SK-N-SH (cell line): ENCODE data around the gene CDH23. TPM values are rescaled to one million over a fixed set of nuclear protein-coding genes. Genes with fewer than 3 reads are reported as not detected.

Experiments used
- CTCF ChIA-PET: fragments of 300-600, 350-600 bp; formaldehyde crosslinking; extraction: SDS; loops from one replicate; lab custom pipeline; 2021; lab: Yijun Ruan, JAX
- POLR2A ChIA-PET: fragments of 350-600 bp; sonication (Branson Sonifier 250); formaldehyde crosslinking; extraction: SDS; loops from one replicate; lab custom pipeline; 2020; ENCODE audit warnings: antibody characterized with exemption, inconsistent platforms; lab: Yijun Ruan, JAX
- DNase-seq: peaks from one replicate; pipeline ENCODE4 v3.0.0; 2012
- H2AFZ ChIP-seq: fragments of 200-600 bp; sonication (generic); 2 replicates; pipeline ENCODE4 v1.8.1; 2016; ENCODE audit warnings: antibody characterized with exemption, mild to moderate bottlenecking, low read depth
- H3F3A ChIP-seq: fragments of 200-600 bp; sonication (generic); replicated peaks from 2 replicates; pipeline ENCODE3; 2016; ENCODE audit warnings: antibody characterized with exemption, mild to moderate bottlenecking; ENCODE audit not compliant: insufficient read depth
- H3K27ac ChIP-seq, 2 experiments: fragments of 200-500 bp in 1 of 2; fragments of 200-600 bp in 1 of 2; sonication (Bioruptor generic) in 1 of 2; sonication (generic), shearing (Covaris generic) in 1 of 2; 2 replicates each; pipeline versions ENCODE4 v1.5.1 to v1.6.1; 2014 to 2016; ENCODE audit warnings: low read depth in 2 of 2, inconsistent platforms in 1 of 2, low read length in 1 of 2, mild to moderate bottlenecking in 1 of 2, mixed read lengths in 1 of 2
- H3K27me3 ChIP-seq: fragments of 200-600 bp; sonication (generic), shearing (Covaris generic); 2 replicates; pipeline ENCODE4 v1.6.1; 2016; ENCODE audit warnings: mixed run types; ENCODE audit not compliant: insufficient read depth
- H3K36me3 ChIP-seq, 2 experiments: fragments of 200-500 bp in 1 of 2; fragments of 200-600 bp in 1 of 2; sonication (Bioruptor generic) in 1 of 2; sonication (generic) in 1 of 2; replicated peaks in 1 of 2; 2 replicates each; pipeline versions ENCODE3 to v1.5.1; 2014 to 2016; ENCODE audit warnings: low read length in 1 of 2, mild to moderate bottlenecking in 1 of 2; ENCODE audit not compliant: insufficient read depth in 2 of 2, control insufficient read depth in 1 of 2
- H3K4me1 ChIP-seq, 2 experiments: fragments of 200-500 bp in 1 of 2; fragments of 200-600 bp in 1 of 2; sonication (Bioruptor generic) in 1 of 2; sonication (generic), shearing (Covaris generic) in 1 of 2; 2 replicates each; pipeline versions ENCODE4 v1.5.1 to v1.6.1; 2014 to 2016; ENCODE audit warnings: low read depth in 1 of 2, low read length in 1 of 2, mixed run types in 1 of 2; ENCODE audit not compliant: insufficient read depth in 2 of 2, control insufficient read depth in 1 of 2
- H3K4me2 ChIP-seq: fragments of 200-600 bp; sonication (generic), shearing (Covaris generic); 2 replicates; pipeline ENCODE4 v1.6.1; 2017; ENCODE audit warnings: mixed run types
- H3K4me3 ChIP-seq, 2 experiments: fragments of 200-500 bp in 1 of 2; fragments of 200-600 bp in 1 of 2; sonication (Bioruptor generic) in 1 of 2; sonication (generic), shearing (Covaris generic) in 1 of 2; 2 replicates each; pipeline versions ENCODE4 v1.5.1 to v1.8.1; 2014 to 2016; ENCODE audit warnings: low read depth in 2 of 2, inconsistent platforms in 1 of 2, low read length in 1 of 2, mild to moderate bottlenecking in 1 of 2, mixed read lengths in 1 of 2, moderate library complexity in 1 of 2
- H3K79me2 ChIP-seq: fragments of 200-600 bp; sonication (generic); 2 replicates; pipeline ENCODE4 v1.8.1; 2017; ENCODE audit warnings: mild to moderate bottlenecking; ENCODE audit not compliant: insufficient read depth
- H3K9ac ChIP-seq: fragments of 200-600 bp; sonication (generic); 2 replicates; pipeline ENCODE4 v1.6.1; 2017; ENCODE audit warnings: mixed run types
- H3K9me2 ChIP-seq: fragments of 200-600 bp; sonication (generic); 2 replicates; pipeline ENCODE4 v1.6.1; 2017; ENCODE audit warnings: mixed run types
- H3K9me3 ChIP-seq: fragments of 200-600 bp; sonication (generic); 2 replicates; pipeline ENCODE4 v1.6.1; 2017; ENCODE audit warnings: mixed run types, mild to moderate bottlenecking, moderate library complexity
- H4K20me1 ChIP-seq: fragments of 200-600 bp; sonication (generic); 2 replicates; pipeline ENCODE4 v1.6.1; 2017; ENCODE audit warnings: mild to moderate bottlenecking, mixed run types; ENCODE audit not compliant: insufficient read depth
- CHD2 ChIP-seq: fragments of 150-350 bp; IDR thresholded peaks from 2 replicates; pipeline ENCODE4 v1.6.1; 2018; ENCODE audit warnings: low read length; ENCODE audit not compliant: partially characterized antibody
- ELF1 ChIP-seq: IDR thresholded peaks from 2 replicates; pipeline ENCODE4 v1.4.0; 2012
- EP300 ChIP-seq, 2 experiments: IDR thresholded peaks; 2 replicates each; pipeline versions ENCODE4 v1.4.0 to v1.6.1; 2012; ENCODE audit warnings: borderline replicate concordance in 1 of 2, low read depth in 1 of 2, low read length in 1 of 2
- FOSL2 ChIP-seq: IDR thresholded peaks from 2 replicates; pipeline ENCODE4 v1.4.0; 2012; ENCODE audit warnings: low read depth, mild to moderate bottlenecking, moderate library complexity, borderline replicate concordance
- FOXJ3 ChIP-seq: sonication (generic); formaldehyde crosslinking; IDR thresholded peaks from 2 replicates; pipeline ENCODE4 v1.5.1; 2020; ENCODE audit warnings: mild to moderate bottlenecking, missing genetic modification reagents
- FOXM1 ChIP-seq: IDR thresholded peaks from 2 replicates; pipeline ENCODE4 v1.4.0; 2012; ENCODE audit warnings: low read depth, mild to moderate bottlenecking
- IRF3 ChIP-seq: fragments of 150-350 bp; IDR thresholded peaks from 2 replicates; pipeline ENCODE4 v1.6.1; 2016; ENCODE audit warnings: mild to moderate bottlenecking, low read depth, low read length
- JUND ChIP-seq: IDR thresholded peaks from 2 replicates; pipeline ENCODE4 v1.4.0; 2012
- NFIC ChIP-seq: IDR thresholded peaks from 2 replicates; pipeline ENCODE4 v1.4.0; 2012; ENCODE audit warnings: borderline replicate concordance
- NRF1 ChIP-seq: IDR thresholded peaks from 2 replicates; pipeline ENCODE4 v1.6.1; 2012; ENCODE audit warnings: low read depth, mild to moderate bottlenecking, low read length
- POLR2AphosphoS5 ChIP-seq: IDR thresholded peaks from 2 replicates; pipeline ENCODE4 v1.6.1; 2012; ENCODE audit warnings: low read depth, low read length
- RCOR1 ChIP-seq: fragments of 150-350 bp; IDR thresholded peaks from 2 replicates; pipeline ENCODE4 v1.6.1; 2017; ENCODE audit warnings: antibody characterized with exemption, low read length
- RFX5 ChIP-seq: IDR thresholded peaks from 2 replicates; pipeline ENCODE4 v1.6.1; 2012; ENCODE audit warnings: mild to moderate bottlenecking, improper control_type of control experiment, low read length
- RXRA ChIP-seq: IDR thresholded peaks from 2 replicates; pipeline ENCODE4 v1.4.0; 2012; ENCODE audit warnings: low read depth, mild to moderate bottlenecking, borderline replicate concordance
- TAF1 ChIP-seq: IDR thresholded peaks from 2 replicates; pipeline ENCODE4 v1.6.1; 2012; ENCODE audit warnings: low read depth, mild to moderate bottlenecking, low read length, moderate library complexity, borderline replicate concordance
- TCF12 ChIP-seq: IDR thresholded peaks from 2 replicates; pipeline ENCODE4 v1.4.0; 2012
- TEAD4 ChIP-seq: IDR thresholded peaks from 2 replicates; pipeline ENCODE4 v1.4.0; 2012; ENCODE audit warnings: mild to moderate bottlenecking, borderline replicate concordance; ENCODE audit not compliant: insufficient read depth
- USF2 ChIP-seq: fragments of 150-350 bp; IDR thresholded peaks from 2 replicates; pipeline ENCODE4 v1.6.1; 2017; ENCODE audit warnings: antibody characterized with exemption, low read length, low read depth, borderline replicate concordance
- WGBS: methylation state at CpG from one replicate; pipeline ENCODE4 v1.1.6; 2017; ENCODE audit warnings: low lambda C conversion rate; 5-methylcytosine and 5-hydroxymethylcytosine counted together
- polyA plus RNA-seq, 3 experiments: library from polyadenylated mRNA; depleted of rRNA; stranded (reverse); fragments of >200 nt; gene quantifications; 2 replicates each; pipeline ENCODE4 v1.2.3, GENCODE V29; 2012

Gene CDH23
- polyA plus RNA-seq, 1 of the 3 experiments (the other 2 are of a cell fraction): 0.03 TPM

GRCh38 chr10:71762324-71762723, 365.6 kb downstream of the CDH23 start:
- Histone ChIP-seq H3K27me3 (no peaks in the 10 kb centered on the region), H3K36me3 (no peaks in the 10 kb centered on the region), H3K4me2 (no peak overlapping the region), H3K9ac (no peak overlapping the region), H3K27ac (no peak overlapping the region), H3K9me2 (no peaks in the 10 kb centered on the region), H3K4me1 (peaks cover 5 to 11% of the 10 kb centered on the region in 2 experiments; a peak in 3 of 4 replicates), H3K9me3 (no peaks in the 10 kb centered on the region), H2AFZ (no peak overlapping the region), H3K4me3 (no peak overlapping the region), H3K79me2 (no peaks in the 10 kb centered on the region), H4K20me1 (no peaks in the 10 kb centered on the region), H3F3A (no peaks in the 10 kb centered on the region)
- CTCF ChIA-PET: interaction anchor here (0.9 to 1.4 kb wide), 3 partner anchors 9 to 51 kb away, joined by 3 to 4 read pairs (median 4); no protein-coding TSS in a partner anchor
- TF ChIP-seq NFIC (no peak), TAF1 (no peak), NRF1 (no peak), RFX5 (no peak), USF2 (no peak), RXRA (no peak), ELF1 (no peak), FOXJ3 (CRISPR knock-in tag) (no peak), FOXM1 (no peak), POLR2AphosphoS5 (no peak), EP300 (IDR thresholded peaks at IDR 0.05; ENCODE audit: borderline replicate concordance in 1 of 2, low read depth in 1 of 2, low read length in 1 of 2) (no peak), FOSL2 (no peak), TEAD4 (no peak), RCOR1 (no peak), TCF12 (no peak), CHD2 (no peak), IRF3 (no peak), JUND (no peak)
- DNase-seq: no peak
- POLR2A ChIA-PET: interaction anchor here (0.8 kb wide), 1 partner anchor 11 kb away, joined by 3 read pairs; the partner anchor contains the start of gene VSIR
- WGBS: 94% methylated on average over 3 of the region's 5 CpGs
